Stomach smooth muscle (tissue), 2 donors: ENCODE measurements around the gene ESRRG.

Experiments used
- H3K27ac ChIP-seq: one replicate; pipeline ENCODE4 v1.7.0; 2013; ENCODE audit warnings: mild to moderate bottlenecking, low read length, inconsistent platforms
- H3K27me3 ChIP-seq, 2 donors: one replicate each; pipeline ENCODE4 v1.7.0; 2013; ENCODE audit warnings: low read length in 2 of 2; ENCODE audit not compliant: insufficient read depth in 2 of 2, control insufficient read depth in 1 of 2
- H3K36me3 ChIP-seq, 2 donors: one replicate each; pipeline ENCODE4 v1.7.0; 2013; ENCODE audit warnings: low read length in 2 of 2; ENCODE audit not compliant: control insufficient read depth in 2 of 2, insufficient read depth in 2 of 2
- H3K4me1 ChIP-seq: one replicate; pipeline ENCODE4 v1.7.0; 2013; ENCODE audit warnings: low read length; ENCODE audit not compliant: control insufficient read depth, insufficient read depth
- H3K4me3 ChIP-seq, 2 donors: one replicate each; pipeline ENCODE4 v1.7.0; 2013; ENCODE audit warnings: low read length in 2 of 2
- H3K9ac ChIP-seq, 2 donors: one replicate each; pipeline ENCODE4 v1.7.0; 2013; ENCODE audit warnings: low read length in 2 of 2, mild to moderate bottlenecking in 1 of 2
- H3K9me3 ChIP-seq, 2 donors: one replicate each; pipeline ENCODE4 v1.7.0; 2013; ENCODE audit warnings: low read length in 2 of 2; ENCODE audit not compliant: control insufficient read depth in 2 of 2
- donor health status: healthy.
- donor health status: Pancreatic carcinoma.

The ESRRG gene

GRCh38 chr1:216632980-216633379 is 90.2 kb downstream of the ESRRG start:
- no peak overlapping the region for H3K4me3 ChIP-seq
- H3K9ac ChIP-seq = no peak overlapping the region
- no peak overlapping the region for H3K27ac ChIP-seq
- no peaks in the 10 kb centered on the region for H3K27me3 ChIP-seq
- no peaks in the 10 kb centered on the region for H3K36me3 ChIP-seq
- H3K9me3 ChIP-seq = no peaks in the 10 kb centered on the region
- no peaks in the 10 kb centered on the region for H3K4me1 ChIP-seq

- Histone ChIP-seq H3K36me3 (no peaks in the 10 kb centered on the region), H3K9ac (no peak overlapping the region), H3K27ac (no peak overlapping the region), H3K9me3 (no peaks in the 10 kb centered on the region), H3K4me3 (no peak overlapping the region), H3K27me3 (no peaks in the 10 kb centered on the region), H3K4me1 (no peaks in the 10 kb centered on the region)
These were observed 92.7 kb downstream of the ESRRG start for GRCh38 chr1:216630532-216630931.

GRCh38 chr1:216627252-216627651 is 96.0 kb downstream of the ESRRG start:
- no peak overlapping the region for H3K4me3 ChIP-seq
- no peak overlapping the region for H3K9ac ChIP-seq
- no peaks in the 10 kb centered on the region for H3K27me3 ChIP-seq
- no peaks in the 10 kb centered on the region for H3K4me1 ChIP-seq
- H3K9me3 ChIP-seq = no peaks in the 10 kb centered on the region
- H3K36me3 ChIP-seq = no peaks in the 10 kb centered on the region
- no peak overlapping the region for H3K27ac ChIP-seq

DNA sequence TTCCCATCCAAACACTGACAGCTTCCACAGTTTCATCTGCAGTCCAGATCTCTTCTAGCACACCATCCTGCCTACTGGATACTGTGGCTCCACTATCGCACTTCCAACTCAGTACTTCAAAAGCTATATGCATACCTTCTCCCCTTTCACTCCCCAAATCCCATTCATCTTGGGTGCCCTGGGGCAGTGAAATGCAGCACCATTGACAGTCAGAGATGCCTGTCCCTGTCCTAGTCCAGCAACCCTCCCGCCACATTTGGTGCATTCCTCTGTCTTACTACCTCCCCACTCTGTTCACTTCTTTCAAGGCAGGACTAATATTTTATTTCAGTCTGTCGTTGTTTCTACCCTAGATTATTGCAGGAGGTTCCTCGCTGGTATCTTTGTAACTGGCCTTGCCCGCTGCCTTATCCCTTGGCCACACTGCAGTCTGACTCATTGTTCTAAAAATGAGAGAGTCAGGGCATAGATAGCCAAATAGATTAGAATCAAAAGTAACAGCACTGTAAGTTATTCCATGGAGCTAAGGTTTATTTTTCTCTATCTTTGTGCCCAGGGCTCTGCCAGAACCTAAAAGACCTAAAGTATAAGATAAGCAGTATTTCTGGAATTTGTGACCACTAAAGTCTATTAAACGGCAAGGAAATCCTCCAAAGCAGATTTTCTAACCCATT is 96.7 kb downstream of the ESRRG start:
- Histone ChIP-seq H3K9me3 (no peaks in the 10 kb centered on the region), H3K27ac (no peak overlapping the region), H3K36me3 (no peaks in the 10 kb centered on the region), H3K4me3 (no peak overlapping the region), H3K27me3 (no peaks in the 10 kb centered on the region), H3K4me1 (no peaks in the 10 kb centered on the region), H3K9ac (no peak overlapping the region)

DNA sequence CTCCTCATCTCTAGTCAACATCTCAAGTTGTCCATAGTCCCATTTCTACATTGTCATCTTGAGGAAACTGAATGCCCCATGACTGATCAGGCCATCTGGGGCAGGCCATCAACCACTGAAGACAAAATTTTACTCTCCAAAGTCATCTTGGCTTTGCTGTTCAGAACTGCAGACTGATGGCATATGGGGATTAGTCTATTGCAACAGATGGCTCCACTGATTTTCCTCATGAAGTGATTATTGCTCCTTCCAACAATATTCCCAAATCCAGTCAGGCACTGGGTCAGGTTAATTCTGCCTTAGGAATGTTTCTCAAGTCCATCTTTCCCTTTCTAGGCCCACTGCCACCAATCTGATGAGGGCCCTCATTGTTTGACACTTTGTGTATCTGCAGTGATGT is 101.7 kb downstream of the ESRRG start:
- no peaks in the 10 kb centered on the region for H3K36me3 ChIP-seq
- H3K9ac ChIP-seq = no peak overlapping the region
- H3K9me3 ChIP-seq = no peaks in the 10 kb centered on the region
- no peak overlapping the region for H3K27ac ChIP-seq
- no peaks in the 10 kb centered on the region for H3K27me3 ChIP-seq
- H3K4me1 ChIP-seq = no peaks in the 10 kb centered on the region
- no peak overlapping the region for H3K4me3 ChIP-seq

- Histone ChIP-seq H3K9me3 (no peaks in the 10 kb centered on the region), H3K27ac (no peak overlapping the region), H3K36me3 (no peaks in the 10 kb centered on the region), H3K4me3 (no peak overlapping the region), H3K4me1 (no peaks in the 10 kb centered on the region), H3K27me3 (no peaks in the 10 kb centered on the region), H3K9ac (no peak overlapping the region)
These were observed 106.0 kb downstream of the ESRRG start for GRCh38 chr1:216617081-216617875.

DNA sequence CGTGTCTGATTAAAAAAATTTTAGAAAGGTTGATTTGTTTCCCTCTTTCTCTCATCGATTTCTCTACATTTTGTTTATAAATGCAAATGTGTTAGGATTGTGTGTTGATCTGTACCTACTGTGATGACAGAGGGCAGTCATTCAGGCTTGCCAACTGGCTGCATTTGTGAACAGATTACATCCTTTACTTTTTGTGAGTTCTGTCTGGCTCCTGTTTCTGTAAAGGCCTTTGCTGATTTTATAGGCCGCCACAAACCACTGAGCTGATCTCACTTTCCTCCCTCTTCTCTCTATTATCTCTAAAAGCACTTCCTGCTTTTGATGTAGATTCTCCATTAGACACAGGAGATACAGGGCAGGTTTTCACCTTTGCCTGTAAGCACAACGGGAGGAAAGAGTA is 106.8 kb downstream of the ESRRG start:
- H3K36me3 ChIP-seq = no peaks in the 10 kb centered on the region
- no peaks in the 10 kb centered on the region for H3K27me3 ChIP-seq
- no peaks in the 10 kb centered on the region for H3K4me1 ChIP-seq
- no peak overlapping the region for H3K4me3 ChIP-seq
- H3K9me3 ChIP-seq = no peaks in the 10 kb centered on the region
- no peak overlapping the region for H3K9ac ChIP-seq
- no peak overlapping the region for H3K27ac ChIP-seq

- Histone ChIP-seq H3K9me3 (no peaks in the 10 kb centered on the region), H3K27ac (no peak overlapping the region), H3K4me3 (no peak overlapping the region), H3K4me1 (no peaks in the 10 kb centered on the region), H3K9ac (no peak overlapping the region), H3K36me3 (no peaks in the 10 kb centered on the region), H3K27me3 (no peaks in the 10 kb centered on the region)
These were observed 109.0 kb downstream of the ESRRG start for GRCh38 chr1:216614011-216614934.

DNA sequence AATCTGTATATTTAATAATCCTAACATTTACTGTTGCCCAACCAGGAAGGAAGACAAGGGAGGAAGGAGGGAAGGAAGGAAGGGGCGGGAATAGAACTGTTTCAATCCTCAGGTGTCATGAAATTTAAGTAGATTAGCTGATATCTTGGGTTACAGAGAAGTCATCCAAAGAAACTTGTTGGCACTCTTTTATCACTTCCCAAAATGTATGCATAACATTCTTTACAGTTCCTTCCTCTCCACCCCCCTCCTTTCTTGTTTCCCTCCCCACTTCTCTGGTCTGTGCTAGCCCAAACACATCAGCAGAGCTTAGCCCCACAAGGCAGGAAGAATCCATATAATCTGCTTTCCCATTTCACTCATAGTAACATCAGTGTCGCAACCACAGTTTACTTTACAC is 110.9 kb downstream of the ESRRG start:
- no peak overlapping the region for H3K9ac ChIP-seq
- no peak overlapping the region for H3K27ac ChIP-seq
- H3K4me3 ChIP-seq = no peak overlapping the region
- H3K27me3 ChIP-seq = no peaks in the 10 kb centered on the region
- H3K9me3 ChIP-seq = no peaks in the 10 kb centered on the region
- H3K4me1 ChIP-seq = no peaks in the 10 kb centered on the region
- H3K36me3 ChIP-seq = no peaks in the 10 kb centered on the region

GRCh38 chr1:216607067-216607697 is 116.0 kb downstream of the ESRRG start:
- H3K4me3 ChIP-seq = no peak overlapping the region
- H3K9me3 ChIP-seq = no peaks in the 10 kb centered on the region
- no peaks in the 10 kb centered on the region for H3K27me3 ChIP-seq
- H3K9ac ChIP-seq = no peak overlapping the region
- no peaks in the 10 kb centered on the region for H3K36me3 ChIP-seq
- H3K27ac ChIP-seq = no peak overlapping the region
- H3K4me1 ChIP-seq = no peaks in the 10 kb centered on the region
